ENCODE results near the gene DEFB113. TPM values are rescaled to one million over a fixed set of nuclear protein-coding genes. Genes with fewer than 3 reads are reported as not detected.

DEFB113 gene
- total RNA-seq, 1 experiment from 2014 or later, result not detected

- DNase-seq (ENCODE audit: low read depth, low spot score), result no peak
Observed at GRCh38 chr6:49949062-49949461, 20.4 kb downstream of the DEFB113 start.

More at GRCh38 chr6:49949062-49949461, 20.4 kb downstream of the DEFB113 start:
- H3K9ac ChIP-seq (ENCODE audit: low read length), result no peak overlapping the region
- no peaks in the 10 kb centered on the region for H4K20me1 ChIP-seq (ENCODE audit: insufficient read depth)
- H3K4me3 ChIP-seq (replicated peaks in 1 of 2; ENCODE audit: low read depth in 1 of 2, low read length in 2 of 2), result no peak overlapping the region
- no peaks in the 10 kb centered on the region for H3K27me3 ChIP-seq (ENCODE audit: insufficient read depth, low read length)
- H3K36me3 ChIP-seq (ENCODE audit: control insufficient read depth in 1 of 2, insufficient read depth in 2 of 2, low read length in 2 of 2), result no peaks in the 10 kb centered on the region
- H2AFZ ChIP-seq (ENCODE audit: low read depth, low read length, poor library complexity, severe bottlenecking), result no peak overlapping the region
- H3K9me2 ChIP-seq (ENCODE audit: insufficient read depth), result no peaks in the 10 kb centered on the region
- ChIA-PET POLR2A (no interaction called here), RAD21 (ENCODE audit: low non-redundant PET in 1 of 2, low total read pairs in 2 of 2, uncharacterized antibody in 2 of 2, unreplicated experiment in 2 of 2) (no interaction called here), CTCF (no interaction called here)
- TF ChIP-seq ZFX (IDR thresholded peaks at IDR 0.05), result no peak
- no peak for TF ChIP-seq POLR2AphosphoS5 (IDR thresholded peaks at IDR 0.05; ENCODE audit: low read depth, low read length)
- TF ChIP-seq EZH2phosphoT487 (IDR thresholded peaks at IDR 0.05; ENCODE audit: borderline replicate concordance), result no peak
- no peak for TF ChIP-seq FOSL1 (IDR thresholded peaks at IDR 0.05; ENCODE audit: low read depth)
- no peak for TF ChIP-seq CEBPB (IDR thresholded peaks at IDR 0.05; ENCODE audit: low read depth)
- TF ChIP-seq SRF (IDR thresholded peaks at IDR 0.05; ENCODE audit: low read depth), result no peak
- TF ChIP-seq ZNF274 (IDR thresholded peaks at IDR 0.05; ENCODE audit: low read depth, low read length), result no peak
- no peak for TF ChIP-seq ELF1 (IDR thresholded peaks at IDR 0.05; ENCODE audit: borderline replicate concordance, low read depth)
- TF ChIP-seq, protein P1, sequence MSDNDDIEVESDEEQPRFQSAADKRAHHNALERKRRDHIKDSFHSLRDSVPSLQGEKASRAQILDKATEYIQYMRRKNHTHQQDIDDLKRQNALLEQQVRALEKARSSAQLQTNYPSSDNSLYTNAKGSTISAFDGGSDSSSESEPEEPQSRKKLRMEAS (IDR thresholded peaks at IDR 0.05), result no peak
- no peak for TF ChIP-seq TCF7L2 (IDR thresholded peaks at IDR 0.05; ENCODE audit: borderline replicate concordance, extremely low read depth, insufficient read depth, insufficient read length)
- no peak for TF ChIP-seq EZH2 (IDR thresholded peaks at IDR 0.05)
- TF ChIP-seq JUND (IDR thresholded peaks at IDR 0.05), result no peak
- TF ChIP-seq CTCF (IDR thresholded peaks at IDR 0.05 in 2 of 3, conservative IDR thresholded peaks at IDR 0.05 in 1 of 3; ENCODE audit: borderline replicate concordance in 1 of 3, insufficient read depth in 1 of 3, low read depth in 2 of 3, low read length in 2 of 3), result no peak
- no peak for TF ChIP-seq SP1 (IDR thresholded peaks at IDR 0.05; ENCODE audit: low read depth)
- no peak for TF ChIP-seq YY1 (IDR thresholded peaks at IDR 0.05; ENCODE audit: extremely low read depth, insufficient replicate concordance, low read depth, low read length)
- TF ChIP-seq, protein P2, sequence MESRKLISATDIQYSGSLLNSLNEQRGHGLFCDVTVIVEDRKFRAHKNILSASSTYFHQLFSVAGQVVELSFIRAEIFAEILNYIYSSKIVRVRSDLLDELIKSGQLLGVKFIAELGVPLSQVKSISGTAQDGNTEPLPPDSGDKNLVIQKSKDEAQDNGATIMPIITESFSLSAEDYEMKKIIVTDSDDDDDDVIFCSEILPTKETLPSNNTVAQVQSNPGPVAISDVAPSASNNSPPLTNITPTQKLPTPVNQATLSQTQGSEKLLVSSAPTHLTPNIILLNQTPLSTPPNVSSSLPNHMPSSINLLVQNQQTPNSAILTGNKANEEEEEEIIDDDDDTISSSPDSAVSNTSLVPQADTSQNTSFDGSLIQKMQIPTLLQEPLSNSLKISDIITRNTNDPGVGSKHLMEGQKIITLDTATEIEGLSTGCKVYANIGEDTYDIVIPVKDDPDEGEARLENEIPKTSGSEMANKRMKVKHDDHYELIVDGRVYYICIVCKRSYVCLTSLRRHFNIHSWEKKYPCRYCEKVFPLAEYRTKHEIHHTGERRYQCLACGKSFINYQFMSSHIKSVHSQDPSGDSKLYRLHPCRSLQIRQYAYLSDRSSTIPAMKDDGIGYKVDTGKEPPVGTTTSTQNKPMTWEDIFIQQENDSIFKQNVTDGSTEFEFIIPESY (IDR thresholded peaks at IDR 0.05; ENCODE audit: extremely low read depth, insufficient replicate concordance, low read length), result no peak
- TF ChIP-seq SIN3A (IDR thresholded peaks at IDR 0.05; ENCODE audit: low read depth), result no peak
- no peak overlapping the region for H3K27ac ChIP-seq (ENCODE audit: low read depth, low read length)
- H3K4me2 ChIP-seq (ENCODE audit: low read length), result no peak overlapping the region
- ATAC-seq, result no peak
- no peaks in the 10 kb centered on the region for H3K4me1 ChIP-seq (ENCODE audit: control insufficient read depth in 1 of 2, insufficient read depth in 2 of 2, low read length in 2 of 2)
- intact Hi-C loops (cut with micrococcal nuclease), result no loop called here
- no peaks in the 10 kb centered on the region for H3K9me3 ChIP-seq (ENCODE audit: control insufficient read depth in 1 of 2, insufficient read depth in 1 of 2, low read depth in 1 of 2, low read length in 2 of 2)
- BruUV-seq (replicated peaks), result no TSS peak
- no peaks in the 10 kb centered on the region for H3K79me2 ChIP-seq (ENCODE audit: insufficient read depth, low read length)
